Stimulated activated CD8-positive, alpha-beta memory T cell treated with anti-CD3 and anti-CD28 coated beads, Interleukin-4, amount 100 ng/mL, for 24 hours (primary cell): Measurements from ENCODE around the gene FBXW8.

ENCODE experiments used
- DNase-seq: peaks from one replicate; pipeline ENCODE4 v3.0.0-alpha.2; 2020; ENCODE audit warnings: low read depth

Gene FBXW8

GRCh38 chr12:116924558-116925453 lies 14.1 kb downstream of the FBXW8 start:
- no peak for DNase-seq

GRCh38 chr12:116926283-116927243 lies 15.8 kb downstream of the FBXW8 start:
- DNase-seq = no peak

GRCh38 chr12:116927244-116927940 lies 16.6 kb downstream of the FBXW8 start:
- DNase-seq = no peak

GRCh38 chr12:116928504-116928903 lies 17.8 kb downstream of the FBXW8 start:
- DNase-seq = no peak

- no peak for DNase-seq
These were observed 19.1 kb downstream of the FBXW8 start for GRCh38 chr12:116929885-116930284.

GRCh38 chr12:116931665-116932064 lies 20.9 kb downstream of the FBXW8 start:
- DNase-seq = no peak

- DNase-seq = no peak
These were observed 22.3 kb downstream of the FBXW8 start for GRCh38 chr12:116933091-116933490.

- no peak for DNase-seq
These were observed 22.9 kb downstream of the FBXW8 start for GRCh38 chr12:116933512-116934246.

- DNase-seq = no peak
These were observed 24.4 kb downstream of the FBXW8 start for GRCh38 chr12:116934908-116935705.

- DNase-seq = no peak
These were observed 26.9 kb downstream of the FBXW8 start for GRCh38 chr12:116937640-116938039.

GRCh38 chr12:116939734-116940133 lies 29.0 kb downstream of the FBXW8 start:
- DNase-seq = no peak

- DNase-seq = no peak
These were observed 30.4 kb downstream of the FBXW8 start for GRCh38 chr12:116941188-116941587.

GRCh38 chr12:116943419-116944372 lies 32.9 kb downstream of the FBXW8 start:
- no peak for DNase-seq

GRCh38 chr12:116945886-116946550 lies 35.3 kb downstream of the FBXW8 start:
- DNase-seq = no peak

GRCh38 chr12:116948298-116948697 lies 37.5 kb downstream of the FBXW8 start:
- no peak for DNase-seq

- no peak for DNase-seq
These were observed 40.0 kb downstream of the FBXW8 start for GRCh38 chr12:116950628-116951325.

GRCh38 chr12:116954710-116955381 lies 44.1 kb downstream of the FBXW8 start:
- no peak for DNase-seq
